H1 (cell line): ENCODE data around the gene ZBTB1. TPM values are rescaled to one million over a fixed set of nuclear protein-coding genes. Genes with fewer than 3 reads are reported as not detected.

Experiments used
- BCL11A ChIP-seq, 2 experiments: IDR thresholded peaks; one replicate each; pipeline ENCODE4 v1.6.1; 2011; ENCODE audit warnings: low read depth in 2 of 2, low read length in 2 of 2, mild to moderate bottlenecking in 2 of 2
- BRCA1 ChIP-seq: IDR thresholded peaks from 2 replicates; pipeline ENCODE4 v1.6.1; 2012; ENCODE audit warnings: low read depth, low read length, improper control_type of control experiment
- CBX5 ChIP-seq: fragments of 300-800, 300-1000 bp; sonication (generic); IDR thresholded peaks from 2 replicates; pipeline ENCODE4 v1.7.1; 2016; ENCODE audit warnings: antibody characterized with exemption, low read length, low read depth
- CHD1 ChIP-seq: IDR thresholded peaks from 2 replicates; pipeline ENCODE4 v1.6.1; 2012; ENCODE audit warnings: low read depth, low read length, improper control_type of control experiment
- CHD2 ChIP-seq: IDR thresholded peaks from 2 replicates; pipeline ENCODE4 v1.6.1; 2012; ENCODE audit warnings: low read length, improper control_type of control experiment
- CREB1 ChIP-seq: IDR thresholded peaks from 2 replicates; pipeline ENCODE4 v1.6.1; 2012; ENCODE audit warnings: inconsistent platforms
- EP300 ChIP-seq, 2 experiments: IDR thresholded peaks; 1 replicate in 1 of 2; 2 replicates in 1 of 2; pipeline ENCODE4 v1.6.1; 2011 to 2012; ENCODE audit warnings: low read depth in 2 of 2, low read length in 2 of 2, mild to moderate bottlenecking in 2 of 2, borderline replicate concordance in 1 of 2, inconsistent platforms in 1 of 2, moderate library complexity in 1 of 2
- EZH2 ChIP-seq: fragments of 200-600 bp; sonication (generic); IDR thresholded peaks from 2 replicates; pipeline ENCODE4 v1.7.1; 2012; ENCODE audit warnings: low read depth, mild to moderate bottlenecking, moderate library complexity, low read length, inconsistent platforms; ENCODE audit not compliant: severe bottlenecking
- HDAC6 ChIP-seq: IDR thresholded peaks from one replicate; pipeline ENCODE4 v1.7.1; 2012; ENCODE audit warnings: low read depth, mild to moderate bottlenecking, inconsistent platforms, low read length, moderate library complexity
- JUND ChIP-seq: IDR thresholded peaks from 2 replicates; pipeline ENCODE4 v1.6.1; 2011; ENCODE audit warnings: mild to moderate bottlenecking, improper control_type of control experiment, low read length
- KDM1A ChIP-seq: fragments of 200-600, 300-600 bp; sonication (generic); IDR thresholded peaks from 2 replicates; pipeline ENCODE4 v1.7.1; 2016; ENCODE audit warnings: mild to moderate bottlenecking, low read length, borderline replicate concordance
- KDM4A ChIP-seq: IDR thresholded peaks from one replicate; pipeline ENCODE4 v1.7.1; 2012; ENCODE audit warnings: low read depth, mild to moderate bottlenecking, moderate library complexity, low read length, inconsistent platforms; ENCODE audit not compliant: severe bottlenecking
- KDM5A ChIP-seq: fragments of 200-600 bp; IDR thresholded peaks from 2 replicates; pipeline ENCODE4 v1.7.1; 2012; ENCODE audit warnings: mild to moderate bottlenecking, low read length, inconsistent platforms, mixed read lengths
- MAFK ChIP-seq: IDR thresholded peaks from 2 replicates; pipeline ENCODE4 v1.6.1; 2012; ENCODE audit warnings: low read depth, mild to moderate bottlenecking, improper control_type of control experiment, low read length
- NANOG ChIP-seq: IDR thresholded peaks from 2 replicates; pipeline ENCODE4 v1.6.1; 2011; ENCODE audit warnings: low read length, low read depth, mild to moderate bottlenecking, inconsistent platforms; ENCODE audit not compliant: insufficient read depth, poor library complexity, severe bottlenecking
- PHF8 ChIP-seq: fragments of 200-600 bp; sonication (generic); conservative IDR thresholded peaks from 2 replicates; pipeline ENCODE4 v1.7.1; 2012; ENCODE audit warnings: low read depth, mild to moderate bottlenecking, inconsistent platforms, low read length, moderate library complexity
- POLR2A ChIP-seq, 2 experiments: IDR thresholded peaks; 1 replicate in 1 of 2; 2 replicates in 1 of 2; pipeline ENCODE4 v1.6.1; 2011; ENCODE audit warnings: low read depth in 2 of 2, low read length in 2 of 2, mild to moderate bottlenecking in 2 of 2; ENCODE audit errors: control extremely low read depth in 1 of 2
- SAP30 ChIP-seq: fragments of 300-600 bp; sonication (generic); IDR thresholded peaks from 2 replicates; pipeline ENCODE4 v1.7.1; 2012; ENCODE audit warnings: low read length, moderate library complexity, mild to moderate bottlenecking, inconsistent platforms; ENCODE audit not compliant: insufficient read depth, insufficient replicate concordance
- SIX5 ChIP-seq: IDR thresholded peaks from 2 replicates; pipeline ENCODE4 v1.6.1; 2011; ENCODE audit warnings: mild to moderate bottlenecking, low read depth, low read length
- SP2 ChIP-seq: IDR thresholded peaks from 2 replicates; pipeline ENCODE4 v1.6.1; 2012; ENCODE audit warnings: mild to moderate bottlenecking, low read length, inconsistent platforms
- SRF ChIP-seq: IDR thresholded peaks from 2 replicates; pipeline ENCODE4 v1.6.1; 2011; ENCODE audit warnings: mild to moderate bottlenecking, low read depth, low read length, moderate library complexity
- TAF1 ChIP-seq: IDR thresholded peaks from 2 replicates; pipeline ENCODE4 v1.6.1; 2011; ENCODE audit warnings: mild to moderate bottlenecking, low read depth, low read length
- TBP ChIP-seq: IDR thresholded peaks from 2 replicates; pipeline ENCODE4 v1.6.1; 2011; ENCODE audit warnings: low read depth, low read length, improper control_type of control experiment
- ZNF274 ChIP-seq: IDR thresholded peaks from 2 replicates; pipeline ENCODE4 v1.7.0; 2012; ENCODE audit warnings: low read length, borderline replicate concordance; ENCODE audit errors: extremely low read depth
- polyA plus RNA-seq, 7 experiments: library from polyadenylated mRNA; depleted of rRNA in 3 of 7; stranded (reverse) in 5 of 7; unstranded in 2 of 7; fragments of >200 nt in 5 of 7; fragments of 200-250 nt in 2 of 7; gene quantifications; 1 replicate in 5 of 7; 2 replicates in 1 of 7; 4 replicates in 1 of 7; pipeline versions ENCODE4 v1.2.1 to v1.2.3, GENCODE V29; 2011 to 2013; ENCODE audit warnings: missing spikeins in 2 of 7, mixed read lengths in 2 of 7
- total RNA-seq: library from RNA; stranded (reverse); fragmentation: NEBNext Ultra II Directional; extraction: Animal tissue kit (Norgen Biotek cat#: 25700); gene quantifications from 2 replicates; pipeline ENCODE4 v1.2.1, GENCODE V29; 2021
- TF ChIP-seq, protein P1 (sequence below): IDR thresholded peaks from 2 replicates; pipeline ENCODE4 v1.6.1; 2012; ENCODE audit warnings: inconsistent platforms

Gene ZBTB1
- total and polyA plus RNA-seq, 2 of the 8 experiments (the other 6 are each of a cell fraction or from before 2014, with no cell fraction given): 13.6 to 27.5 TPM

DNA sequence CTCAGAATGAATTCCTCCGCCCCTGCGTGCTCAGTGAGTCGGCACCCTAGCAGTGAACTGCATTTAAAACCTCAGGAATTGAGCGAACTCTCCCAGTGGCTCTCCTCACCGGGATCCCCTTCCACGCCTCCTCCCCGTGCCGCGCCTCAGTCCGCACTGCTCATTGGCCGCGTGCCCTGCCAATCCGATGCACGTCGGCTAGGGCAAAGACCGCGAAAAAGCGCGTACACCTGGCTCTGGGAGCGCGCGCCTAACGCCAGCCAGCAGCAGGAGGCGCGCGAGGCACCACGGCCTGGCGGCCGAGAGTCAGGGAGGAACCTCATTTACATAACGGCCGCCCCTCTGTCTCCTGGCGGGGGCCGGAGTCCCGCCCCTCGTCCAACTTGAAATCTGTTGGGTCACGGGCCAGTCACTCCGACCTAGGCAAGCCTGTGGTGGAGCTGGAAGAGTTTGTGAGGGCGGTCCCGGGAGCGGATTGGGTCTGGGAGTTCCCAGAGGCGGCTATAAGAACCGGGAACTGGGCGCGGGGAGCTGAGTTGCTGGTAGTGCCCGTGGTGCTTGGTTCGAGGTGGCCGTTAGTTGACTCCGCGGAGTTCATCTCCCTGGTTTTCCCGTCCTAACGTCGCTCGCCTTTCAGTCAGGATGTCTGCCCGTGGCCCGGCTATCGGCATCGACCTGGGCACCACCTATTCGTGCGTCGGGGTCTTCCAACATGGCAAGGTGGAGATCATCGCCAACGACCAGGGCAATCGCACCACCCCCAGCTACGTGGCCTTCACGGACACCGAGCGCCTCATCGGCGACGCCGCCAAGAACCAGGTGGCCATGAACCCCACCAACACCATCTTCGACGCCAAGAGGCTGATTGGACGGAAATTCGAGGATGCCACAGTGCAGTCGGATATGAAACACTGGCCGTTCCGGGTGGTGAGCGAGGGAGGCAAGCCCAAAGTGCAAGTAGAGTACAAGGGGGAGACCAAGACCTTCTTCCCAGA, 35.9 kb downstream of the ZBTB1 start, which contains the start of gene HSPA2 (continued):
- TF ChIP-seq CHD1: no peak
- TF ChIP-seq CHD2: peak; percentile 73; the same call in 1 of the 2 replicates
- TF ChIP-seq HDAC6: no peak
- TF ChIP-seq CREB1: peak; percentile 90
- TF ChIP-seq MAFK: no peak
- peak; percentile 69 for TF ChIP-seq SP2
- no peak for TF ChIP-seq SIX5
- no peak; the same call in 1 of the 2 replicates for TF ChIP-seq PHF8
- TF ChIP-seq SAP30: no peak
- no peak for TF ChIP-seq SRF
- no peak for TF ChIP-seq EZH2
- no peak for TF ChIP-seq KDM5A
- no peak for TF ChIP-seq EP300 (IDR thresholded peaks at IDR 0.05; ENCODE audit: borderline replicate concordance in 1 of 2, low read depth in 2 of 2, low read length in 2 of 2)
- TF ChIP-seq BRCA1: no peak
- peak; percentile 79 to 97 for TF ChIP-seq POLR2A (IDR thresholded peaks at IDR 0.05; ENCODE audit: control extremely low read depth in 1 of 2, low read depth in 2 of 2, low read length in 2 of 2)
- TF ChIP-seq ZNF274: no peak
- TF ChIP-seq, protein P1, sequence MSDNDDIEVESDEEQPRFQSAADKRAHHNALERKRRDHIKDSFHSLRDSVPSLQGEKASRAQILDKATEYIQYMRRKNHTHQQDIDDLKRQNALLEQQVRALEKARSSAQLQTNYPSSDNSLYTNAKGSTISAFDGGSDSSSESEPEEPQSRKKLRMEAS: peak; percentile 95
- TF ChIP-seq BCL11A (IDR thresholded peaks at IDR 0.05; ENCODE audit: low read depth in 2 of 2, low read length in 2 of 2): no peak
- no peak for TF ChIP-seq CBX5
- TF ChIP-seq NANOG: no peak
- TF ChIP-seq TAF1: peak; percentile 86
- TF ChIP-seq KDM1A: no peak
- no peak for TF ChIP-seq JUND
- peak; percentile 95 for TF ChIP-seq TBP
- TF ChIP-seq KDM4A: no peak
